GM10847 (cell line): ENCODE data around the gene RFX1.

ENCODE experiments used
- POLR2A ChIP-seq: IDR thresholded peaks from 2 replicates; pipeline ENCODE4 v1.6.1; 2011; ENCODE audit not compliant: insufficient read length; ENCODE audit errors: extremely low read depth

RFX1 gene

DNA sequence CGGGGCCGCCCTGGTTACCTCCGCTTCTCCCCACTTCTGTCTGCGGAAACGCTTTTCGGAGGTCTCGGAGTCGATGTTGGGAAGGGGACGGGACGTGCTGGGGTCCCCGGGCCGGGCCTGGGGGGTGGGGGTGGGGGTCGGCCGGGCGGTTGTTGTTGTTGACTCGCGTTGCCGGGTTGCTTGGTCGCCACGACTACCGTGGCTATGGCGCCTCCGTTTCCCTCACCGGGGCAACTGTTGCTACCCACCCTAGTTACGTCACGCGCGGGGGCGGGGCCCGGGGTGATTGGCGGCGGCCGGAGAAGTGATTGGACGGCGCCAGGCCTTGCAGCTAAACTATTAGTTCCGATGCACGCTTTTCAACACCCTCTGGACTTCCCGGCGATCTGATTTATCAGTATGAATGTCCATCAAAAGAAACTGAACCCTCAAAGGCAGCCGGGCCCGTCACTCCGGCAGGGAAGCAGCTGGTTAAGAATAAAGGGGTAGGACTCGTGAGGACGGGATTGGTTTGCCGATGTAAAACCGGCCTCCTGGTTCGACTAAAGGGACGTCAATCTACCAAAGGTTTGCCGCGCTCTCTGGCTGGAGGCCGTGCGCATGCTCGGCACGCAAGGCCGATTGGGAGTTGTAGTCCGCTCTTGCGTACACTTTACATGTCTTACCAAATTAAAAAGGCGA is at the start of gene RFX1:
RFX1 (minus strand) TSS at position 236 of the 681 bp plus-strand sequence. CDS start 12,477 bp downstream, outside the sequence.
- TF ChIP-seq POLR2A = peak; percentile 0

DNA sequence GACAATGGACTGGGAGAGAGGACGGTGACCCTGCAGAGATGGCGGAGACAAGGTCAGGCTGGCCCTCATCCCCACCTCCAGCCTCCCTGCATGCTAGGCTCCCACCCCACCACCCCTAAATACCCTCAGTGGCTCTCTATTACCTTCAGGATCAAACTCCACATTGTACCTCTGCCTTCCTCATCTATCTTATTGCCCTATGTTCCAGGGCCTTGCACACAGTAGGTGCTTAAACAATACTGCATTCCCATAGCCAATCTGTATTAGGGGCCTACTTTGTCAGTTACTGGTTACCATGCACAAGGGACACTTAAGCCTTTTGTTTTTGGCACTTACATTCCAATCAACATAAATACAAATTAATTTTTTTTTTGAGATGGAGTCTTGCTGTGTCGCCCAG is 49.3 kb upstream of the RFX1 start:
- TF ChIP-seq POLR2A = no peak

DNA sequence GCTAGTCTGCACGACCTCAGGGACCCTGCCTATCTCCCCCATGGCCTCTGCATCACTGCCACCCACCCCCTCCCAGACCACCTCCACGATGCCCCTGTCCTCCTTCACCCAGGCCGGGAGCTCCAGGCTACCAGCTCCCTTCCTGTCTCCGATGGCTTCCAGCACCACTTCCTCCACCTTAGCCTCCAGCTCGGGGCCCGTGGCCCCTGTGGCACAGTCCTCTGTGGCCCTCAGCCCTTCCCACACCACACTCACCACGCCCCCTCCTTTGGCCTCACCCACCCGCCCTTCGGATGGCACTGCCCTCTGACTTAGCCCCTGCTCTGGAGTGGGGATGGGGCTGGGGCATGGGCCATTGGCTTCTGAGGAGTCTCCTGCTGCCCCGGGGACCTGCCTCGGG is 48.6 kb upstream of the RFX1 start:
- no peak for TF ChIP-seq POLR2A

DNA sequence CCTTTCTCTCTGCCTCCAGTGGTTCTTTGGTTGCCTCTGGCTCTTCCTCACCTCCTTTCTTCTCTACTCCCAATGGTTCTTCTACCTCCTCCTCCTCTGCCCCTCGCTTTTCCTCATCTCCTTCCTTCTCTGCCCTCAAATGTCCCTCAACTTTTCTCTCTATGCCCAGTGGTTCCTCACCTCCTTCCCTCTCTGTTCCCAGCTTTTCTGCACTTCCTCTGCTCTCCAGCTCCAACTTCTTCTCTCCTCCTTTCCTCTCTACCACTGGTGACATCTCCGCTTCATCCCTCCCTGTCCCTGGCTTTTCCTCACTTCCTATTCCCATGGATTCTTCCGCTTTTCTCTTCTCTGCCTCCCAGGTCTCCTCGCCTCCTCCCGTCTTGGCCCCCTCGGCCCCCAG is 48.0 kb upstream of the RFX1 start:
- TF ChIP-seq POLR2A = no peak

DNA sequence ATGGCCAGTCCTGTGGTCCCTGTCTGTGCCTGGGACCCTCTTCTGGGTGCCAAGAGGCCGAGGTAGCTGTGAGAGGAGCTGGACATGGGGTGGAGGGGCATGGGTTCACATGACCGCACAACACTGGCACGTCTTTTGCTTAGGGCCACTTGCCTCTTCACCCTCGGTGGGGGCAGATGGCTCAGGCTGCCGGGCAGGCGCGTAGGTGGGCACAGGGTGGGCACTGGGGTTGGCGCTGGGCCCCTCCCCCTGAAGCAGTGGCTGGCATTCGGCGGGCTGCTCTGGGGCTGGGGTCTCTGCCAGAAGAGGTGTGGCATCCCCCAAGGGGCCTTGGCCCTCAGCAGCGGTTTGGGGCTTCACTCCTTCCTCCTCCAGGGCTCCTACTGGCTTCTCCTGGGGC is 47.4 kb upstream of the RFX1 start:
- no peak for TF ChIP-seq POLR2A

DNA sequence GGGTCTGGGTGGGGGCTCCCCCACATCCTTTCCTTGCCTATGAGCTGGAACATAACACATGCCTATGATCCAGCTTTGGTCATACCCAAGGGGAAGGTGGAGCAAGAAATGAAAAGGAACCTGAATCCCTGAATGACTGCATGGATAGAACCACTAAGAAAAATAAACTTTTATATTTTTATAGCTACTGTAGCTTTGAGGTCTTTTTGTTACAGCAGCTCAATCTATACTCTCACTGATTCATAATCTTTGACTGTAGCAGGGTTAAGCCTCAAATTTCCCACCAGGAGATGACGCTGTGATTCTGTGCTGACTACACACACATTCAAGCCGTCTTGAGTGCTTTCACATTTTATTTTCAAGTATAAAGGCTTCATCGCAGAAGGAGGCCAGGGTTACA is 46.9 kb upstream of the RFX1 start:
- TF ChIP-seq POLR2A = no peak

DNA sequence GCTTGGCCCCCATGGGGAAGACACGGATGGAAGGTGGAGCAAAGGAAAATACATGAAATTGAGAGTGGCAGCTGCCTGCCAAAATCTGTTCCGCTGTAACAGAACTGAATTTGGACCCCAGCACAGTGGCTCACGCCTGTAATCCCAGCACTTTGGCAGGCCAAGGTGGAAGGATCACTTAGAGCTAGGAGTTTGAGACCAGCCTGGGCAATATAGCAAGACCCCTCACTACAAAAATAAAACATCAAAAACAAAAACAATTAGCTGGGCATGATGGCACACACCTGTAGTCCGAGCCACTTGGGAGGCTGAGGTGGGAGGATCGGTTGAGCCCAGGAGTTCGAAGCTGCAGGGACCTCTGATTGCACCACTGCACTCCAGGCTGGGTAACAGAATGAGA is 46.4 kb upstream of the RFX1 start:
- TF ChIP-seq POLR2A = no peak

DNA sequence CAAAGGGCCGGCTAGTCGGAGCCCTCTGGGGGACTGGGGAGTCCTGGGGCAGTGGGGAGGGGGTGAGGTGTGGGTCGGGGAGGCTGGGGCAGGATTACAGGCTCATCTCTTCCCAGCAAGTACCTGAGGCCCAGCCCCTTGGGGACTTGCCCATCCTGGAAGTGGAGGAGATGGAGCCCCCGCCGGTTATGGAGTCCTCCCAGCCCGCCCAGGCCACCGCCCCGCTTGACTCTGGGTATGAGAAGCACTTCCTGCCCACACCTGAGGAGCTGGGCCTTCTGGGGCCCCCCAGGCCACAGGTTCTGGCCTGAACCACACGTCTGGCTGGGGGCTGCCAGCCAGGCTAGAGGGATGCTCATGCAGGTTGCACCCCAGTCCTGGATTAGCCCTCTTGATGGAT is 45.9 kb upstream of the RFX1 start:
- TF ChIP-seq POLR2A = no peak

DNA sequence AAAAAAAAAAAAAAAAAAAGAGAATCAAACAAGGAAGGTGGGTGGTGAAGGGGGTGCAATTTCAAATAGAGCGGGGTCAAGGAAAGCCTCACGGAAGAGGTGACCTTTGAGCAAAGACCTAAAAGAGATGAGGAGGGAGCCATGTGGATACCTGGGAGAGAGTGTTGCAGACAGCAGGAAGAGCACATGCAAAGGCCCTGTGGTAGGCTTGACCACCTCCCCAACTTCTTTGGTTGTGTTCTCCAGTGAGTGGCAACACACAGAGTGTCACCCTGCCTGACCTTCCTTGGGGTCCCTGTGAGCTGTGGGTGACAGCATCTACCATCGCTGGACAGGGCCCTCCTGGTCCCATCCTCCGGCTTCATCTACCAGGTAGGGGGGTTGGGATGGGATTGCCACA is 44.4 kb upstream of the RFX1 start:
- no peak for TF ChIP-seq POLR2A

DNA sequence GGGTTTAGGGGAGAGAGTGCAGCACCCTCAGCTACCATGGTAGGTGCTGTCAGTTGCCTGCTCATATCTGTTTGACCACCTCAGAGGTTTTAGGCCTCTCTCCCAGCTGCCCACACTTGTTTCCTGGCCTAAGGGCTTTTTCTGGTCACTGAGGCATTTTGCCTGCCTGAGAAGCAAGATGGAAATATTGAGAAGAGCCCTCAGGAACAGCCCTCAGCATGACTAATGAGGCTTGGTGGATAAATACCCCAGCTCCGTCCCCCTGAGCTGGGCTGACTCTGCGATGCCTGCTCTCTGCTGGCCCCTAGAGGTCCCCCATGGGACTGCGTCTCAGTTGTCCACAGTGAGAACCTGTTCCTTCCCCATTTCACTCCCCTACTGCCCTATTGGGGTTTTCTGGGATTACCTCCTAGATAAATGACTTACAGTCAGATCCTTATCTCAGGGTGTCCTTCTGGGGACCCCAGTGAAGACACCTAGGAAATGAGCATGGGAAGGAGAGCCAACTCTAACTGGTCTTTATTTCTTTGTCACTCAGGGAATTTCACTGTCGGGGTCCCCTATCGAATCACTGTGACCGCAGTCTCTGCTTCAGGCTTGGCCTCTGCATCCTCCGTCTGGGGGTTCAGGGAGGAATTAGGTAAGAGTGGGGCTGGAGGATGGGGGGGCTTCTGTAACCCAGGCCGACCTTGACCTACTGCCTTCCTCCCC is 42.5 kb upstream of the RFX1 start:
- TF ChIP-seq POLR2A = no peak

DNA sequence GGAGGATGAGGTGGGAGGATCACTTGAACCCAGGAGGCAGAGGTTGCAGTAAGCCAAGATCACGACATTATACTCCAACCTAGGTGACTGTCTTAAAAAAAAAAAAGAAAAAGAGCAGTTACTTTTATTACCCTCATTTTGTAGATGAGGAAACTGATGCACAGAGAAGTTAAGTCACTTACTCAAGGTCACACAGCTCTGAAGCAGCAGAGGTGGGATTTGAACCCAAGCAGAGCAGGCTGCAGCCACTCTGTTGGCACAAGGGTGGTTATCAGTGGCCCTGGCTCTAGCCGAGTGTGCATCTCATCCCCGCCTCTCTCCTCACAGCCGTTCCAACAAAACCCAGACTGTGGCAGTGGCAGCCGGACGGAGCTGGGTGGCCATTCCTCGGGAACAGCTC is 33.1 kb upstream of the RFX1 start:
- TF ChIP-seq POLR2A = no peak

DNA sequence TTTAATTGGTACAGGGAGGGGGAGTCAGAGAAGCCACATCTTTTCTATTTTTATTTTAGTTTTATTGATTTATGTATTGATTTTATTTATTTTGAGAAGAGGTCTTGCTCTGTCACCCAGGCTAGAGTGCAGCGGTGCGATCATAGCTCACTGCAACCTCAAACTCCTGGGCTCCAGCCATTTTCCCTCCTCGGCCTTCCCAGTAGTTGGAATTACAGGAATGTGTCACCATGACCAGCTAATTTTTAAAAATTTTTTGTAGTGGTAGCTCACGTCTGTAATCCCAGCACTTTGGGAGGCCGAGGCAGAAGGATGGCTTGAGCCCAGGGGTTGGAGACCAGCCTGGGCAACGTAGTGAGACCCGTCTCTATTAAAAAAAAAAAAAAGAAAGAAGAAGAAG is 29.6 kb upstream of the RFX1 start:
- no peak for TF ChIP-seq POLR2A

DNA sequence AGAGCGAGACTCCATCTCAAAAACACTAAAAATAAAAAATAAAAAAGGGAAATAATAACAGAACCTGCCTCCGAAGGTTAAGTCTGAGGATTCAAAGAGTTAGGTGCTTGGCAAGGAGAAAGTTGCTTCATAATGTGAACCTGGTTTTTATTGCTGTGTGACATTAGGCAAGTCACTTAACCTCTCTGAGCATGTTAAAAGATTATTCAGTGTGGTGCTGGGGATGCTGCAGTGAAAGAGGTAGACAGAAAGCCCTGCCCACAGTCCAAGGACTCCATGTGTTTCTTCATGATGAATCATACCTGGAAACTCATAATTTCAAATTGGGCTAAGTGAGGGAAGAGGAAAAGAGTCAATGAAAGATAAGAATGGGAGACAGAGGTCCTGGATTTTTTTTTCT is 27.8 kb upstream of the RFX1 start:
- TF ChIP-seq POLR2A = no peak

DNA sequence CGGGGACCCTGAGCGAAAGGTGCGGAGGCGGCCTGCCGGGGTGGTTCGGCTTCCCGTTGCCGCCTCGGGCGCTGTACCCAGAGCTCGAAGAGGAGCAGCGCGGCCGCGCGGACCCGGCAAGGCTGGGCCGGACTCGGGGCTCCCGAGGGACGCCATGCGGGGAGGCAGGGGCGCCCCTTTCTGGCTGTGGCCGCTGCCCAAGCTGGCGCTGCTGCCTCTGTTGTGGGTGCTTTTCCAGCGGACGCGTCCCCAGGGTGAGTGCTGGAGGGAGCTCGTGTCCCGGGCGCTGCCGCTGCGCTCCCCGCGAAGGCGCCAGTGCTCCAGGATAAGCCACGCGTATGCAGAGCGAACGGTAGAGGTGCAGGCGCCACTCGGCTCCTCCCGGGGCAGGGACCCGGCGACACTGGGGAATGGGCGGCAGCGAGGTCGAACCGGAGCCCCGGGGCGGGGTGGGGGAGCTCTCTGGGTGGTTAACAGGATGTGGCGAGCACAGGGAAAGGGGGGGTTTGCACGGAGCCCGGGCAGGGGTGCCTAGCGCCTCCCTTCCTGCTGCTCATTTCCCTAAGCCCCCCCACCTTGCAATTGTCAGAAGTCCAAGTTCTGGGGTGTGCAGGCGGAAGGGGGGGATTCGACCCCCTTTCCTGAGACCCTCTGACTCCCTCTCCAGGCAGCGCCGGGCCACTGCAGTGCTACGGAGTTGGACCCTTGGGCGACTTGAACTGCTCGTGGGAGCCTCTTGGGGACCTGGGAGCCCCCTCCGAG is 25.8 kb upstream of the RFX1 start, which contains the start of gene IL27RA:
IL27RA (plus strand) TSS at position 44 of the 762 bp plus-strand sequence; CDS start at position 155, 111 bp downstream.
- peak; percentile 66 for TF ChIP-seq POLR2A

DNA sequence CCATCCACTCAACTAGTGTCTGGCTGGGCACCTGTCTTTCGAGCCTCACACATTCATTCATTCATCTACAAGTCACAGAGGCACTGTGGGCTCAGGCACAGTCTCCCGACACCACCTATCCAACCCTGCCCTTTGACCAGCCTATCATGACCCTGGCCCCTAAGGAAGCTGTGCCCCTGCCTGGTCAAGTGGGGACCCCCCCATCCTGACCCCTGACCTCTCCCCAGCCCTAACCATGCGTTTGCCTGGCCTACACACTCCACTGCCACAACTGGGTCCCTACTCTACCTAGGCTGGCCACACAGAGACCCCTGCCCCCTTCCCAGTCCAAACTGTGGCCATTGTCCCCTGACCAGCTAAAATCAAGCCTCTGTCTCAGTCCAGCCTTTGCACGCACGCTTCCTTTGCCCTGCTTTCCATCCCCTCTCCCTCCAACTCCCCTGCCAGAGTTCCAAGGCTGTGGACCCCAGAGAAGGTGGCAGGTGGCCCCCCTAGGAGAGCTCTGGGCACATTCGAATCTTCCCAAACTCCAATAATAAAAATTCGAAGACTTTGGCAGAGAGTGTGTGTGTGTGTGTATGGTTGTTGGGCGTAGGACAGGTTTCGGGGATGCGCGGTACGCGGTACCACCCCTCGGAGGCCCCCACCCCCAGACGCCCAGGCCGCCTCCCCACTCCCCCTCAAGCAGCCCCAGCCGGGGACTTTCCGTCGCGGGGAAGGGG is 25.0 kb upstream of the RFX1 start:
- no peak for TF ChIP-seq POLR2A
